ENCODE results near the gene C4orf46. TPM values are rescaled to one million over a fixed set of nuclear protein-coding genes. Genes with fewer than 3 reads are reported as not detected.
"Not testable (repeated sequence)": the region's sequence is repeated elsewhere in the genome, so short reads cannot be mapped to it uniquely, and the experiment has no call there.

Gene C4orf46
- total RNA-seq, result 12.3 and 12.7 TPM in 2 replicates

- peak within 1 kb of the TSS; percentile 99 for H2AFZ ChIP-seq (ENCODE audit: low read length)
- peaks cover 11% of the 10 kb centered on the region for H3K4me1 ChIP-seq (ENCODE audit: insufficient read depth, low read length)
- H3K9me3 ChIP-seq (ENCODE audit: low read depth, low read length), result no peaks in the 10 kb centered on the region
- no peaks in the 10 kb centered on the region for H3K27me3 ChIP-seq (ENCODE audit: insufficient read depth, low read length)
- no peak for TF ChIP-seq CTCF (IDR thresholded peaks at IDR 0.05; ENCODE audit: extremely low read depth, low read depth, low read length)
- peak within 1 kb of the TSS; percentile 98 for H3K4me2 ChIP-seq (ENCODE audit: insufficient read depth, low read length)
- peak within 1 kb of the TSS; percentile 81 for H3K27ac ChIP-seq (ENCODE audit: low read depth, low read length)
- peaks cover 41% of the 10 kb centered on the region for H3K79me2 ChIP-seq (ENCODE audit: insufficient read depth, low read length)
- H3K4me3 ChIP-seq (ENCODE audit: insufficient read depth, low read length), result peak within 1 kb of the TSS; percentile 95
- no peak for DNase-seq (ENCODE audit: insufficient read length, low spot score, missing footprints)
- H4K20me1 ChIP-seq (ENCODE audit: insufficient read depth, low read length), result no peaks in the 10 kb centered on the region
- H3K36me3 ChIP-seq (ENCODE audit: insufficient read depth, low read length), result no peaks in the 10 kb centered on the region
Measured at GRCh38 chr4:158671665-158671914, at the start of gene C4orf46. C4orf46 (minus strand) TSS chr4:158671887; CDS start chr4:158671801, 86 bp downstream.

- Histone ChIP-seq H3K27ac (ENCODE audit: low read depth, low read length) (no peak overlapping the region), H3K4me2 (ENCODE audit: insufficient read depth, low read length) (no peak overlapping the region), H3K79me2 (ENCODE audit: insufficient read depth, low read length) (peaks cover 11% of the 10 kb centered on the region), H2AFZ (ENCODE audit: low read length) (no peak overlapping the region), H3K27me3 (ENCODE audit: insufficient read depth, low read length) (no peaks in the 10 kb centered on the region), H3K36me3 (ENCODE audit: insufficient read depth, low read length) (peaks cover 76% of the 10 kb centered on the region), H3K4me1 (ENCODE audit: insufficient read depth, low read length) (no peaks in the 10 kb centered on the region), H4K20me1 (ENCODE audit: insufficient read depth, low read length) (no peaks in the 10 kb centered on the region), H3K4me3 (ENCODE audit: insufficient read depth, low read length) (no peak overlapping the region), H3K9me3 (ENCODE audit: low read depth, low read length) (no peaks in the 10 kb centered on the region)
- DNase-seq (ENCODE audit: insufficient read length, low spot score, missing footprints), result no peak
- no peak for TF ChIP-seq CTCF (IDR thresholded peaks at IDR 0.05; ENCODE audit: extremely low read depth, low read depth, low read length)
Measured at GRCh38 chr4:158715802-158716201, 44.1 kb upstream of the C4orf46 start.

GRCh38 chr4:158714937-158715336 lies 43.2 kb upstream of the C4orf46 start:
- Histone ChIP-seq H3K4me1 (ENCODE audit: insufficient read depth, low read length) (no peaks in the 10 kb centered on the region), H2AFZ (ENCODE audit: low read length) (no peak overlapping the region), H3K9me3 (ENCODE audit: low read depth, low read length) (no peaks in the 10 kb centered on the region), H3K27ac (ENCODE audit: low read depth, low read length) (no peak overlapping the region), H3K79me2 (ENCODE audit: insufficient read depth, low read length) (peaks cover 9% of the 10 kb centered on the region), H3K4me3 (ENCODE audit: insufficient read depth, low read length) (no peak overlapping the region), H3K36me3 (ENCODE audit: insufficient read depth, low read length) (peaks cover 82% of the 10 kb centered on the region), H3K27me3 (ENCODE audit: insufficient read depth, low read length) (no peaks in the 10 kb centered on the region), H4K20me1 (ENCODE audit: insufficient read depth, low read length) (no peaks in the 10 kb centered on the region), H3K4me2 (ENCODE audit: insufficient read depth, low read length) (no peak overlapping the region)
- TF ChIP-seq CTCF (IDR thresholded peaks at IDR 0.05; ENCODE audit: extremely low read depth, low read depth, low read length), result no peak
- DNase-seq (ENCODE audit: insufficient read length, low spot score, missing footprints), result peak; percentile 39

GRCh38 chr4:158712622-158713021 lies 40.9 kb upstream of the C4orf46 start:
- H3K4me2 ChIP-seq (ENCODE audit: insufficient read depth, low read length); H3K9me3 ChIP-seq (ENCODE audit: low read depth, low read length); H3K4me1 ChIP-seq (ENCODE audit: insufficient read depth, low read length); H4K20me1 ChIP-seq (ENCODE audit: insufficient read depth, low read length); H3K79me2 ChIP-seq (ENCODE audit: insufficient read depth, low read length); H3K4me3 ChIP-seq (ENCODE audit: insufficient read depth, low read length); H3K27me3 ChIP-seq (ENCODE audit: insufficient read depth, low read length); H3K27ac ChIP-seq (ENCODE audit: low read depth, low read length); H2AFZ ChIP-seq (ENCODE audit: low read length): not testable (repeated sequence)
- H3K36me3 ChIP-seq (ENCODE audit: insufficient read depth, low read length), result peaks cover 70% of the 10 kb centered on the region
- DNase-seq (ENCODE audit: insufficient read length, low spot score, missing footprints), result peak; percentile 9

GRCh38 chr4:158710814-158711213 lies 39.1 kb upstream of the C4orf46 start:
- no peak overlapping the region for H3K4me2 ChIP-seq (ENCODE audit: insufficient read depth, low read length)
- no peak overlapping the region for H3K27ac ChIP-seq (ENCODE audit: low read depth, low read length)
- no peaks in the 10 kb centered on the region for H3K79me2 ChIP-seq (ENCODE audit: insufficient read depth, low read length)
- H3K9me3 ChIP-seq (ENCODE audit: low read depth, low read length), result no peaks in the 10 kb centered on the region
- no peaks in the 10 kb centered on the region for H3K4me1 ChIP-seq (ENCODE audit: insufficient read depth, low read length)
- H3K36me3 ChIP-seq (ENCODE audit: insufficient read depth, low read length), result peaks cover 65% of the 10 kb centered on the region
- peak; percentile 49 for TF ChIP-seq CTCF (IDR thresholded peaks at IDR 0.05; ENCODE audit: extremely low read depth, low read depth, low read length)
- H2AFZ ChIP-seq (ENCODE audit: low read length), result no peak overlapping the region
- no peak for DNase-seq (ENCODE audit: insufficient read length, low spot score, missing footprints)
- H4K20me1 ChIP-seq (ENCODE audit: insufficient read depth, low read length), result no peaks in the 10 kb centered on the region
- no peaks in the 10 kb centered on the region for H3K27me3 ChIP-seq (ENCODE audit: insufficient read depth, low read length)
- H3K4me3 ChIP-seq (ENCODE audit: insufficient read depth, low read length), result no peak overlapping the region

Measured in osteoblast (primary cell).